Epithelial cell of prostate (primary cell): ENCODE data around the gene GRIPAP1.
"Not testable (repeated sequence)": the region's sequence is repeated elsewhere in the genome, so short reads cannot be mapped to it uniquely, and the experiment has no call there.

Source experiments
- DNase-seq: peaks from one replicate; pipeline ENCODE4 v3.0.0-alpha.2; 2011; ENCODE audit warnings: low read depth, low spot score
- H3K27ac ChIP-seq: fragments of 450-650 bp; 2 replicates; pipeline ENCODE4 v1.5.1; 2017; ENCODE audit warnings: mild to moderate bottlenecking

GRIPAP1 gene

GRCh38 chrX:48998391-48998790 lies 3.7 kb downstream of the GRIPAP1 start:
- DNase-seq: no peak
- H3K27ac ChIP-seq: no peak overlapping the region

GRCh38 chrX:48997865-48998264 lies 4.2 kb downstream of the GRIPAP1 start:
- H3K27ac ChIP-seq: no peak overlapping the region
- DNase-seq: no peak

GRCh38 chrX:48997455-48997854 lies 4.6 kb downstream of the GRIPAP1 start:
- no peak overlapping the region for H3K27ac ChIP-seq
- no peak for DNase-seq

GRCh38 chrX:48996969-48997368 lies 5.1 kb downstream of the GRIPAP1 start:
- DNase-seq: no peak
- no peak overlapping the region for H3K27ac ChIP-seq

GRCh38 chrX:48992341-48992740 lies 9.7 kb downstream of the GRIPAP1 start:
- no peak for DNase-seq

GRCh38 chrX:48989483-48989882 lies 12.6 kb downstream of the GRIPAP1 start:
- H3K27ac ChIP-seq: no peak overlapping the region
- DNase-seq: no peak

More at GRCh38 chrX:48992341-48992740, 9.7 kb downstream of the GRIPAP1 start:
- no peak overlapping the region for H3K27ac ChIP-seq

- no peak overlapping the region for H3K27ac ChIP-seq
- no peak for DNase-seq
These were observed 18.2 kb downstream of the GRIPAP1 start for GRCh38 chrX:48983896-48984295.

- H3K27ac ChIP-seq: no peak overlapping the region
- DNase-seq: no peak
These were observed 19.0 kb downstream of the GRIPAP1 start for GRCh38 chrX:48983081-48983480.

GRCh38 chrX:48981178-48981577 lies 20.9 kb downstream of the GRIPAP1 start:
- H3K27ac ChIP-seq: no peak overlapping the region
- no peak for DNase-seq

- not testable (repeated sequence) for DNase-seq, H3K27ac ChIP-seq
These were observed 21.7 kb downstream of the GRIPAP1 start for GRCh38 chrX:48980341-48980740.

- no peak overlapping the region for H3K27ac ChIP-seq
- no peak for DNase-seq
These were observed 23.8 kb downstream of the GRIPAP1 start for GRCh38 chrX:48978226-48978625.

- no peak overlapping the region for H3K27ac ChIP-seq
- DNase-seq: no peak
These were observed 26.0 kb downstream of the GRIPAP1 start for GRCh38 chrX:48976086-48976485.

GRCh38 chrX:48975541-48975940 lies 26.5 kb downstream of the GRIPAP1 start:
- no peak for DNase-seq

GRCh38 chrX:48975041-48975440 lies 27.0 kb downstream of the GRIPAP1 start:
- H3K27ac ChIP-seq: no peak overlapping the region
- no peak for DNase-seq

More at GRCh38 chrX:48975541-48975940, 26.5 kb downstream of the GRIPAP1 start:
- H3K27ac ChIP-seq: no peak overlapping the region

GRCh38 chrX:48974574-48974973 lies 27.5 kb downstream of the GRIPAP1 start:
- no peak overlapping the region for H3K27ac ChIP-seq
- no peak for DNase-seq

GRCh38 chrX:48974033-48974432 lies 28.0 kb downstream of the GRIPAP1 start:
- no peak overlapping the region for H3K27ac ChIP-seq
- DNase-seq: no peak

- no peak for DNase-seq
- no peak overlapping the region for H3K27ac ChIP-seq
These were observed 29.6 kb downstream of the GRIPAP1 start for GRCh38 chrX:48972220-48973164.

GRCh38 chrX:48971249-48972219 lies 30.5 kb downstream of the GRIPAP1 start, which contains the start of gene KCND1:
KCND1 (minus strand) TSS chrX:48971844; CDS start chrX:48970271, 1,573 bp downstream.
- H3K27ac ChIP-seq: no peak within 1 kb of the TSS
- DNase-seq: no peak

- H3K27ac ChIP-seq: no peak overlapping the region
- DNase-seq: no peak
These were observed 32.6 kb downstream of the GRIPAP1 start for GRCh38 chrX:48969471-48969870.

- no peak overlapping the region for H3K27ac ChIP-seq
- no peak for DNase-seq
These were observed 33.7 kb downstream of the GRIPAP1 start for GRCh38 chrX:48968377-48968776.
